Karpas-422 (cell line): Measurements from ENCODE around the gene THUMPD1. TPM values are rescaled to one million over a fixed set of nuclear protein-coding genes. Genes with fewer than 3 reads are reported as not detected.

Experiments
- DNase-seq: peaks from one replicate; pipeline ENCODE4 v3.0.0-alpha.2; 2015
- H2AFZ ChIP-seq: fragments of 200-600 bp; sonication (generic); 2 replicates; pipeline ENCODE4 v1.6.1; 2014; ENCODE audit warnings: antibody characterized with exemption, low read length, mixed read lengths
- H3K27ac ChIP-seq: fragments of 200-600 bp; sonication (generic); 2 replicates; pipeline ENCODE4 v1.5.1; 2014; ENCODE audit warnings: mild to moderate bottlenecking, low read length, moderate library complexity
- H3K27me3 ChIP-seq: fragments of 200-600 bp; sonication (generic); 2 replicates; pipeline ENCODE4 v1.6.1; 2014; ENCODE audit warnings: low read length, mixed read lengths
- H3K36me3 ChIP-seq: fragments of 200-600 bp; sonication (generic); 2 replicates; pipeline ENCODE4 v1.6.1; 2014; ENCODE audit warnings: low read length, mixed read lengths; ENCODE audit not compliant: insufficient read depth
- H3K4me1 ChIP-seq: fragments of 200-600 bp; sonication (generic); 2 replicates; pipeline ENCODE4 v1.6.1; 2014; ENCODE audit warnings: mild to moderate bottlenecking, low read length, mixed read lengths
- H3K4me2 ChIP-seq: fragments of 200-600 bp; sonication (generic); 2 replicates; pipeline ENCODE4 v1.6.1; 2014; ENCODE audit warnings: low read length, low read depth, mild to moderate bottlenecking; ENCODE audit not compliant: poor library complexity, severe bottlenecking
- H3K4me3 ChIP-seq: fragments of 200-600 bp; sonication (generic); 2 replicates; pipeline ENCODE4 v1.5.1; 2014; ENCODE audit warnings: mild to moderate bottlenecking, antibody characterized with exemption, low read length, mixed read lengths
- H3K79me2 ChIP-seq: fragments of 200-600 bp; sonication (generic); 2 replicates; pipeline ENCODE4 v1.6.1; 2014; ENCODE audit warnings: mild to moderate bottlenecking, low read length, mixed read lengths
- H3K9ac ChIP-seq: fragments of 200-600 bp; sonication (generic); 2 replicates; pipeline ENCODE4 v1.6.0; 2014; ENCODE audit warnings: low read length
- H3K9me2 ChIP-seq: fragments of 200-600 bp; sonication (generic), shearing (Covaris generic); replicated peaks from 2 replicates; pipeline ENCODE4 v1.6.0; 2014; ENCODE audit warnings: mild to moderate bottlenecking, low read length, moderate library complexity; ENCODE audit not compliant: insufficient read depth
- H3K9me3 ChIP-seq: fragments of 300-700, 200-600 bp; sonication (generic); 2 replicates; pipeline ENCODE4 v1.6.1; 2014; ENCODE audit warnings: low read length, mixed read lengths
- H4K20me1 ChIP-seq: fragments of 200-600 bp; sonication (generic); 2 replicates; pipeline ENCODE4 v1.6.1; 2014; ENCODE audit warnings: mild to moderate bottlenecking, antibody characterized with exemption, low read length, low read depth; ENCODE audit not compliant: insufficient read depth
- total RNA-seq: library from RNA; depleted of rRNA; stranded (reverse); fragments of >200 nt; shearing (Covaris generic); gene quantifications from 2 replicates; pipeline ENCODE4 v1.2.3, GENCODE V29; 2014; ENCODE audit warnings: low replicate concordance

Gene THUMPD1
- total RNA-seq, 1 experiment from 2014 or later = 38.4 TPM

GRCh38 chr16:20744922-20745440, 3.4 kb upstream of the THUMPD1 start:
- no peak overlapping the region for H3K4me2 ChIP-seq
- H3K9me2 ChIP-seq = no peaks in the 10 kb centered on the region
- no peak overlapping the region for H2AFZ ChIP-seq
- no peak overlapping the region for H3K4me3 ChIP-seq
- no peaks in the 10 kb centered on the region for H3K27me3 ChIP-seq
- DNase-seq = no peak
- peaks cover 12% of the 10 kb centered on the region for H3K79me2 ChIP-seq
- H3K4me1 ChIP-seq = peaks cover 9% of the 10 kb centered on the region
- H4K20me1 ChIP-seq = peaks cover 11% of the 10 kb centered on the region
- H3K36me3 ChIP-seq = no peaks in the 10 kb centered on the region
- H3K27ac ChIP-seq = no peak overlapping the region
- H3K9me3 ChIP-seq = no peaks in the 10 kb centered on the region
- H3K9ac ChIP-seq = no peak overlapping the region

- Histone ChIP-seq H3K27me3 (no peaks in the 10 kb centered on the region), H3K36me3 (peaks cover 4% of the 10 kb centered on the region; the same call in 1 of the 2 replicates), H2AFZ (no peak overlapping the region), H3K4me1 (peaks cover 11% of the 10 kb centered on the region), H3K9me2 (no peaks in the 10 kb centered on the region), H3K79me2 (peaks cover 26% of the 10 kb centered on the region), H3K9me3 (no peaks in the 10 kb centered on the region), H3K9ac (no peak overlapping the region), H3K4me2 (no peak overlapping the region), H4K20me1 (peaks cover 22% of the 10 kb centered on the region), H3K4me3 (no peak overlapping the region), H3K27ac (no peak overlapping the region)
- no peak for DNase-seq
Observed at GRCh38 chr16:20743591-20743990, 2.0 kb upstream of the THUMPD1 start.

- H3K27ac ChIP-seq = peak overlapping the region; percentile 63; the same call in 1 of the 2 replicates
- no peaks in the 10 kb centered on the region for H3K27me3 ChIP-seq
- H2AFZ ChIP-seq = no peak overlapping the region
- H3K9ac ChIP-seq = peak overlapping the region; percentile 96
- peak overlapping the region; percentile 93 for H3K4me3 ChIP-seq
- peak; percentile 94 for DNase-seq
- peak overlapping the region; percentile 77 for H3K4me2 ChIP-seq
- H3K4me1 ChIP-seq = peaks cover 11% of the 10 kb centered on the region
- H4K20me1 ChIP-seq = peaks cover 29% of the 10 kb centered on the region
- H3K36me3 ChIP-seq = peaks cover 29% of the 10 kb centered on the region
- peaks cover 32% of the 10 kb centered on the region for H3K79me2 ChIP-seq
- no peaks in the 10 kb centered on the region for H3K9me2 ChIP-seq
- no peaks in the 10 kb centered on the region for H3K9me3 ChIP-seq
Observed at GRCh38 chr16:20740901-20741521, 607 bp downstream of the THUMPD1 start.

- DNase-seq = peak; percentile 62
- H2AFZ ChIP-seq = no peak overlapping the region
- H3K27ac ChIP-seq = no peak overlapping the region
- H3K36me3 ChIP-seq = peaks cover 37% of the 10 kb centered on the region
- peaks cover 32% of the 10 kb centered on the region for H3K79me2 ChIP-seq
- no peaks in the 10 kb centered on the region for H3K9me2 ChIP-seq
- peak overlapping the region; percentile 93 for H3K4me3 ChIP-seq
- H3K9me3 ChIP-seq = no peaks in the 10 kb centered on the region
- peaks cover 29% of the 10 kb centered on the region for H4K20me1 ChIP-seq
- H3K9ac ChIP-seq = peak overlapping the region; percentile 80
- H3K4me2 ChIP-seq = peak overlapping the region; percentile 77
- H3K4me1 ChIP-seq = peaks cover 11% of the 10 kb centered on the region
- H3K27me3 ChIP-seq = no peaks in the 10 kb centered on the region
Observed at GRCh38 chr16:20740007-20740883, 1.4 kb downstream of the THUMPD1 start.

- Histone ChIP-seq H3K27me3 (no peaks in the 10 kb centered on the region), H3K4me1 (peaks cover 7% of the 10 kb centered on the region), H3K9ac (no peak overlapping the region), H3K79me2 (peaks cover 25% of the 10 kb centered on the region), H3K4me2 (no peak overlapping the region), H4K20me1 (peaks cover 29% of the 10 kb centered on the region), H3K36me3 (peaks cover 45% of the 10 kb centered on the region), H3K4me3 (no peak overlapping the region), H3K9me2 (no peaks in the 10 kb centered on the region), H3K9me3 (no peaks in the 10 kb centered on the region), H3K27ac (no peak overlapping the region), H2AFZ (no peak overlapping the region)
- no peak for DNase-seq
Observed at GRCh38 chr16:20735490-20735889, 6.1 kb downstream of the THUMPD1 start.

GRCh38 chr16:20734782-20735181, 6.8 kb downstream of the THUMPD1 start:
- DNase-seq = no peak
- H3K36me3 ChIP-seq = peaks cover 45% of the 10 kb centered on the region
- H3K27ac ChIP-seq = no peak overlapping the region

GRCh38 chr16:20734056-20734455, 7.6 kb downstream of the THUMPD1 start:
- H3K9me3 ChIP-seq = no peaks in the 10 kb centered on the region
- no peaks in the 10 kb centered on the region for H3K27me3 ChIP-seq
- peaks cover 18% of the 10 kb centered on the region for H4K20me1 ChIP-seq
- no peak overlapping the region for H3K9ac ChIP-seq
- peaks cover 11% of the 10 kb centered on the region for H3K79me2 ChIP-seq
- H2AFZ ChIP-seq = no peak overlapping the region
- no peak overlapping the region for H3K4me2 ChIP-seq
- H3K36me3 ChIP-seq = peaks cover 45% of the 10 kb centered on the region
- no peak for DNase-seq
- H3K4me3 ChIP-seq = no peak overlapping the region
- no peaks in the 10 kb centered on the region for H3K9me2 ChIP-seq
- H3K27ac ChIP-seq = no peak overlapping the region
- H3K4me1 ChIP-seq = no peaks in the 10 kb centered on the region

More at GRCh38 chr16:20734782-20735181, 6.8 kb downstream of the THUMPD1 start:
- Histone ChIP-seq H3K9ac (no peak overlapping the region), H3K4me3 (no peak overlapping the region), H3K4me1 (no peaks in the 10 kb centered on the region), H2AFZ (no peak overlapping the region), H4K20me1 (peaks cover 22% of the 10 kb centered on the region), H3K9me3 (no peaks in the 10 kb centered on the region), H3K27me3 (no peaks in the 10 kb centered on the region), H3K9me2 (no peaks in the 10 kb centered on the region), H3K4me2 (no peak overlapping the region), H3K79me2 (peaks cover 18% of the 10 kb centered on the region)

- no peaks in the 10 kb centered on the region for H3K79me2 ChIP-seq
- no peaks in the 10 kb centered on the region for H3K27me3 ChIP-seq
- no peak for DNase-seq
- H2AFZ ChIP-seq = no peak overlapping the region
- no peaks in the 10 kb centered on the region for H4K20me1 ChIP-seq
- no peaks in the 10 kb centered on the region for H3K9me3 ChIP-seq
- H3K9me2 ChIP-seq = no peaks in the 10 kb centered on the region
- H3K4me3 ChIP-seq = no peak overlapping the region
- no peak overlapping the region for H3K9ac ChIP-seq
- no peak overlapping the region for H3K4me2 ChIP-seq
- no peaks in the 10 kb centered on the region; the same call in 1 of the 2 replicates for H3K36me3 ChIP-seq
- no peak overlapping the region for H3K27ac ChIP-seq
- H3K4me1 ChIP-seq = no peaks in the 10 kb centered on the region
Observed at GRCh38 chr16:20729141-20729540, 12.5 kb downstream of the THUMPD1 start.
